ENCODE measurements around the gene ANO7. TPM values are rescaled to one million over a fixed set of nuclear protein-coding genes. Genes with fewer than 3 reads are reported as not detected.

Gene ANO7
- total and polyA plus RNA-seq, 2 of the 8 experiments (the other 6 are each of a cell fraction or from before 2014, with no cell fraction given): 3.2 to 6.9 TPM

DNA sequence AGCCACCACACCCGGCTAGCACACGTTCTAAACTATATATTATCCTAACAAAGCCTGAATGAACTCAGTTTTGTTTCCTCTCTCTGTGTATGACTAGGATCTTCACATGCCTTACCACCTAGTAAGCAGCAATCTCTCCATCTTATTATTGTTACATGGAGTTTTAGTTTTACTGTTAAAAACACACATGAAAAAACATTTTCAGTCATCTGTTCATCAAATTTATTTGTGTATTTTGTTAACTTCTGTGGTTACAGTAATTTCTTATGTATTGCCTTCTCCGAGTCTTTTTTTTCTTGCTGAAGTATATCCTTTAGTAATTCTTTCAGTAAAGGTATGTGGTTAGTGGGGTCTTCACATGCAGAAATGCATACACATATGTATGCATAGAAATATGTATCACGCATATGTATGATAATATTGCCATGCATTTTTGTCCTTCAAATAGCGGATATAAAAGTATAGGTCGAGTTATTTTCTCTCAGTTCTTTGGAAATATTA lies 31.4 kb downstream of the ANO7 start:
- Histone ChIP-seq H3K27ac (ENCODE audit: low read depth, low read length) (no peak overlapping the region), H4K8ac (ENCODE audit: extremely low read depth, insufficient read depth, low read length) (no peak overlapping the region), H3K14ac (ENCODE audit: insufficient read length) (no peak overlapping the region), H2BK5ac (ENCODE audit: low read depth, low read length) (no peak overlapping the region), H3K23me2 (ENCODE audit: low read depth, low read length) (peaks cover 7% of the 10 kb centered on the region; the same call in 1 of the 2 replicates), H3K79me1 (ENCODE audit: low read depth, low read length) (no peaks in the 10 kb centered on the region; the same call in 1 of the 2 replicates), H3K4me1 (replicated peaks in 1 of 4; ENCODE audit: control insufficient read depth in 3 of 4, insufficient read depth in 4 of 4, low read length in 3 of 4) (peaks cover 0 to 18% (median 10%) of the 10 kb centered on the region in 4 experiments; a peak in 6 of 7 replicates), H3K4me3 (ENCODE audit: extremely low read depth in 1 of 4, insufficient read depth in 2 of 4, low read depth in 3 of 4, low read length in 4 of 4) (no peak overlapping the region), H3K9ac (replicated peaks in 1 of 4; ENCODE audit: extremely low read depth in 1 of 4, low read depth in 3 of 4, low read length in 3 of 4) (no peak overlapping the region), H2BK15ac (ENCODE audit: low read length) (no peak overlapping the region), H2AFZ (ENCODE audit: low read length) (no peak overlapping the region), H2BK12ac (ENCODE audit: low read depth, low read length) (no peak overlapping the region), H3K56ac (replicated peaks; ENCODE audit: insufficient read length, low read depth, low read length) (no peak overlapping the region), H4K91ac (replicated peaks; ENCODE audit: insufficient read length, low read length) (no peak overlapping the region), H3K4me2 (ENCODE audit: insufficient read depth in 1 of 2, low read depth in 2 of 2, low read length in 2 of 2) (peak overlapping the region in 1 of 2 experiments; percentile 65; a peak in 1 of 4 replicates), H4K5ac (ENCODE audit: insufficient read length, low read depth, low read length) (no peak overlapping the region), H2AK5ac (ENCODE audit: low read depth, low read length) (0 out of 2 replicates have a peak overlapping the region, but pooled peaks have one; percentile 39), H4K20me1 (replicated peaks in 1 of 2; ENCODE audit: control insufficient read depth in 1 of 2, insufficient read depth in 2 of 2, low read length in 2 of 2) (peaks cover 0 to 1% of the 10 kb centered on the region in 2 experiments), H3K23ac (ENCODE audit: insufficient read length) (no peak overlapping the region), H3K36me3 (ENCODE audit: control insufficient read depth in 2 of 4, insufficient read depth in 4 of 4, low read length in 3 of 4) (no peaks in the 10 kb centered on the region), H3K4ac (replicated peaks; ENCODE audit: insufficient read length, low read depth, low read length) (no peak overlapping the region), H3K18ac (ENCODE audit: extremely low read depth, low read length) (no peak overlapping the region), H3K9me3 (ENCODE audit: insufficient read depth in 2 of 2, low read depth in 1 of 2, low read length in 1 of 2) (no peaks in the 10 kb centered on the region), H3K79me2 (ENCODE audit: control insufficient read depth in 1 of 2, insufficient read depth in 2 of 2, low read length in 2 of 2) (no peaks in the 10 kb centered on the region; a peak in 2 of 4 replicates), H2BK20ac (ENCODE audit: low read length) (no peak overlapping the region), H2BK120ac (replicated peaks; ENCODE audit: low read depth, low read length) (no peak overlapping the region), H3K27me3 (replicated peaks in 1 of 4; ENCODE audit: control insufficient read depth in 3 of 4, extremely low read depth in 1 of 4, insufficient read depth in 3 of 4, low read length in 3 of 4) (no peaks in the 10 kb centered on the region)
- DNase-seq (ENCODE audit: low read depth in 1 of 2, low spot score in 2 of 2) (no peak), FAIRE-seq (no peak)
- ChIA-PET CTCF (ENCODE audit: partially characterized antibody) (no interaction called here), POLR2A (ENCODE audit: partially characterized antibody) (no interaction called here)
- WGBS, 2 experiments (ENCODE audit: extremely low coverage in 1 of 2, insufficient coverage in 1 of 2, insufficient read length in 1 of 2, insufficient replicate concordance in 2 of 2, low coverage in 1 of 2, low lambda C conversion rate in 2 of 2, missing lambda C conversion rate in 1 of 2): 86% methylated on average over 6 of the region's 6 CpGs; no CpG with 5 or more reads in 1 of the 2 experiments
- TF ChIP-seq EP300 (IDR thresholded peaks at IDR 0.05; ENCODE audit: borderline replicate concordance in 1 of 2, low read depth in 2 of 2, low read length in 2 of 2): no peak
- no peak for TF ChIP-seq SUZ12 (IDR thresholded peaks at IDR 0.05; ENCODE audit: low read length)
